Activated T-helper 1 cell treated with anti-CD3 and anti-CD28 coated beads, Interleukin-12 subunit alpha, Interleukin-12 subunit beta, Interleukin-2, Interleukin-4 antibody, amounts not matched to agents 30 ng/mL and 10 ng/mL and 1 ng/mL, durations not matched to agents 14 hours and 24 hours and 36 hours (primary cell): ENCODE measurements around the gene CTSA. TPM values are rescaled to one million over a fixed set of nuclear protein-coding genes. Genes with fewer than 3 reads are reported as not detected.

Experiments
- DNase-seq: peaks from one replicate; pipeline ENCODE4 v3.0.0; 2021; ENCODE audit warnings: low spot score
- H3K27ac Mint-ChIP-seq: one replicate; pipeline ENCODE4 v1.8.0; 2021; ENCODE audit warnings: mild to moderate bottlenecking, mixed read lengths
- H3K27me3 Mint-ChIP-seq: one replicate; pipeline ENCODE4 v1.8.0; 2022; ENCODE audit warnings: mild to moderate bottlenecking, moderate library complexity, mixed read lengths; ENCODE audit not compliant: insufficient read depth
- H3K36me3 Mint-ChIP-seq: one replicate; pipeline ENCODE4 v1.8.0; 2021; ENCODE audit warnings: low read depth, mixed read lengths
- H3K4me1 Mint-ChIP-seq: one replicate; pipeline ENCODE4 v1.8.0; 2021; ENCODE audit warnings: low read depth, mixed read lengths
- H3K4me3 Mint-ChIP-seq: one replicate; pipeline ENCODE4 v1.8.0; 2021; ENCODE audit warnings: mild to moderate bottlenecking, moderate library complexity, mixed read lengths
- H3K9me3 Mint-ChIP-seq: one replicate; pipeline ENCODE4 v1.8.0; 2021; ENCODE audit warnings: mixed read lengths
- intact Hi-C: fragments of 100-400 bp; cut with micrococcal nuclease; formaldehyde crosslinking; loops from one replicate; pipeline ENCODE4 v1.15.1; 2024
- total RNA-seq: library from RNA; stranded (reverse); gene quantifications from 2 replicates; pipeline ENCODE4 v1.2.3, GENCODE V29; 2022

CTSA gene
- total RNA-seq, 1 donor from 2014 or later: 46.9 TPM

- H3K36me3 Mint-ChIP-seq: peaks cover 24% of the 10 kb centered on the region
- no peaks in the 10 kb centered on the region for H3K27me3 Mint-ChIP-seq
- H3K9me3 Mint-ChIP-seq: no peaks in the 10 kb centered on the region
- intact Hi-C loops: loop anchor here (1.0 to 10.0 kb wide), 10 partner anchors 24 to 970 kb away; partner anchors contain the start of genes ACOT8, CTSA, DNTTIP1 and ELMO2
- peak within 1 kb of the TSS; percentile 98 for H3K27ac Mint-ChIP-seq
- H3K4me1 Mint-ChIP-seq: peaks cover 23% of the 10 kb centered on the region
- peak within 1 kb of the TSS; percentile 99 for H3K4me3 Mint-ChIP-seq
- peak; percentile 96 for DNase-seq
These were observed 43.7 kb downstream of the CTSA start, which contains the start of gene PCIF1 for GRCh38 chr20:45934586-45935415. Gene PCIF1, plus strand, starts transcription at chr20:45934683. Its CDS starts 4,317 bp downstream, at chr20:45939000.

GRCh38 chr20:45935416-45936046 is 44.4 kb downstream of the CTSA start:
- H3K4me1 Mint-ChIP-seq: peaks cover 23% of the 10 kb centered on the region
- no peak for DNase-seq
- peaks cover 28% of the 10 kb centered on the region for H3K36me3 Mint-ChIP-seq
- no peaks in the 10 kb centered on the region for H3K27me3 Mint-ChIP-seq
- intact Hi-C loops: loop anchor here (1.0 to 10.0 kb wide), 10 partner anchors 24 to 971 kb away; partner anchors contain the start of genes ACOT8, CTSA, DNTTIP1 and ELMO2
- H3K4me3 Mint-ChIP-seq: peak overlapping the region; percentile 93
- peak overlapping the region; percentile 93 for H3K27ac Mint-ChIP-seq
- H3K9me3 Mint-ChIP-seq: no peaks in the 10 kb centered on the region

DNA sequence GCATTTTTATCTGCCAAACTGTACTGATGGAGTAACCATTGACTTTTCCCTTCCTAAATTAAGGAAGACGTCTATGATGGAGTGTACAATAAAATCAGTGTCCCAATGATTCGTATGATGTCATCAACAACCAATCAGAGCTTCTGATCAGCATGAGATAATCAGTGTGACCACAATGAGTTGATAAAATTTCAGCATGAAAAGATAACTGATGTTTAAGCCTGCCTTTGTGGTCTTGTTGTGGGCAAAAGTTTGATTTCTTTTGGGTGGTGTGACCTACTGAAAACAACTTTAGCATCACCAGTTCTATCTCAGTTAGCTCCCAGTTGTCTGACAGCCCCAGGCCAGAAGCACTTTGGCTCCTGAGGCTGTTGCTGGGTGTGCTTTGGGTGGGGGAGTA is 46.6 kb downstream of the CTSA start:
- H3K4me3 Mint-ChIP-seq: peak overlapping the region; percentile 53
- H3K9me3 Mint-ChIP-seq: no peaks in the 10 kb centered on the region
- H3K4me1 Mint-ChIP-seq: peaks cover 23% of the 10 kb centered on the region
- intact Hi-C loops: loop anchor here (10.0 kb wide), 1 partner anchor 973 kb away; the partner anchor contains the start of genes STK4 and TOMM34
- H3K27ac Mint-ChIP-seq: peak overlapping the region; percentile 59
- H3K36me3 Mint-ChIP-seq: peaks cover 29% of the 10 kb centered on the region
- no peaks in the 10 kb centered on the region for H3K27me3 Mint-ChIP-seq
- no peak for DNase-seq

GRCh38 chr20:45938727-45939438 is 47.7 kb downstream of the CTSA start:
- intact Hi-C loops: loop anchor here (10.0 kb wide), 1 partner anchor 974 kb away; the partner anchor contains the start of genes STK4 and TOMM34
- H3K4me3 Mint-ChIP-seq: no peak overlapping the region
- H3K27ac Mint-ChIP-seq: peak overlapping the region; percentile 59
- peaks cover 15% of the 10 kb centered on the region for H3K4me1 Mint-ChIP-seq
- no peaks in the 10 kb centered on the region for H3K27me3 Mint-ChIP-seq
- DNase-seq: no peak
- no peaks in the 10 kb centered on the region for H3K9me3 Mint-ChIP-seq
- peaks cover 33% of the 10 kb centered on the region for H3K36me3 Mint-ChIP-seq

- intact Hi-C loops: no loop called here
- Mint-ChIP-seq H3K36me3 (peaks cover 44% of the 10 kb centered on the region), H3K9me3 (no peaks in the 10 kb centered on the region), H3K27me3 (no peaks in the 10 kb centered on the region), H3K4me3 (no peak overlapping the region), H3K27ac (no peak overlapping the region), H3K4me1 (peaks cover 27% of the 10 kb centered on the region)
- no peak for DNase-seq
These were observed 48.9 kb downstream of the CTSA start for GRCh38 chr20:45940053-45940452.

DNA sequence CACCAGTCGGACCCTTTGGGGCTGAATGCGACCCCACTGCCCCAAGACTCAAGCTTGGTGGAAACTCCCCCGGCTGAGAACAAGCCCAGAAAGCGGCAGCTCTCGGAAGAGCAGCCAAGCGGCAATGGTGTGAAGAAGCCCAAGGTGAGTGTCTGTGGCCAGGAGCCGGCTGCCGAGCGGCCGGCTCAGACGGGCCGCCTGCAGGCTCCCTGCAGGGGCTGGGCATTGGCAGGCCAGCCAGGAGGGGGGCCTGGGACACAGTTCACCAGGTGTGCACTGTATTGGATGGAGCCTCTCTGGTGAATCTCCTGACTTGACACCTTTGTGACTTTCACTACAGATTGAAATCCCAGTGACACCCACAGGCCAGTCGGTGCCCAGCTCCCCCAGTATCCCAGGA is 49.3 kb downstream of the CTSA start:
- no peaks in the 10 kb centered on the region for H3K27me3 Mint-ChIP-seq
- no peaks in the 10 kb centered on the region for H3K9me3 Mint-ChIP-seq
- H3K4me3 Mint-ChIP-seq: no peak overlapping the region
- intact Hi-C loops: no loop called here
- H3K36me3 Mint-ChIP-seq: peaks cover 47% of the 10 kb centered on the region
- no peak overlapping the region for H3K27ac Mint-ChIP-seq
- no peak for DNase-seq
- H3K4me1 Mint-ChIP-seq: peaks cover 27% of the 10 kb centered on the region

GRCh38 chr20:45943613-45944012 is 52.5 kb downstream of the CTSA start:
- Mint-ChIP-seq H3K9me3 (no peaks in the 10 kb centered on the region), H3K4me3 (no peak overlapping the region), H3K27me3 (no peaks in the 10 kb centered on the region), H3K36me3 (peaks cover 43% of the 10 kb centered on the region), H3K27ac (no peak overlapping the region), H3K4me1 (peaks cover 13% of the 10 kb centered on the region)
- intact Hi-C loops: no loop called here
- DNase-seq: no peak

GRCh38 chr20:45944151-45944964 is 53.2 kb downstream of the CTSA start:
- Mint-ChIP-seq H3K9me3 (no peaks in the 10 kb centered on the region), H3K4me3 (no peak overlapping the region), H3K4me1 (peaks cover 13% of the 10 kb centered on the region), H3K27me3 (no peaks in the 10 kb centered on the region), H3K27ac (peak overlapping the region; percentile 26), H3K36me3 (peaks cover 45% of the 10 kb centered on the region)
- intact Hi-C loops: no loop called here
- no peak for DNase-seq

DNA sequence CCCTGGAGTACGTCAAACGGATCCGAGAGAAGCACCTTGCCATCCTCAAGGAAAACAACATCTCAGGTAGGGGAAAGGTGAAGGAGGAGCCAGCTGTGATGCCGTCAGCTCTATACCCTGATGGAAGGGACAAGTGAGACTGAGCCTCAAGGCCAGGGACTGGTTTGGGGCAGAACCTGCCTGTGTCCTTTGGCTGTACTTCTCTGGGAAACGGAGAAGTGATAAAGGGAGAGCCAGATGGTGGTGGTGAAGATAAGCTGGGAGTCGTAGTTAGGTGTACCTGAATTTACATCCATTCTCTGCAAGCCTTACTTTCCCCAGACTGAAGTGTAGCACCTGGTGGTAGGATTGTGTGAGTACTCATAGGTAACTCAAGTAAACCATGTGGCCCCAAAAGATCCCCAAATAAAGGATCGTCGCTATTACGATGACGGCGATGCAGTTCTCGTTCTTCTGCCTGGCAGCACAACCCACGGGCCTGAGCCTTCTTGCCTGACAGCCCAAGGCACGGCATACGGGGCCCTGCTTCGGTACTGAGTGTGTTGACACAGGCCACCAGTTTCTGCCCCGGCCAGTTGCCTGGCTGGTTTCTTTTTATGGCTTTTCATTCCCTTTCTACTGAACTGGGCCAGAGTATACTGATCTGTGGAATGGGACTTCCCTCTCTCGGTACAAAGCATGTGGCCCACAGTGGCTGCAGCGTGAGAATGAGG is 54.0 kb downstream of the CTSA start:
- Mint-ChIP-seq H3K4me3 (no peak overlapping the region), H3K4me1 (peaks cover 13% of the 10 kb centered on the region), H3K36me3 (peaks cover 40% of the 10 kb centered on the region), H3K9me3 (no peaks in the 10 kb centered on the region), H3K27ac (peak overlapping the region; percentile 5), H3K27me3 (no peaks in the 10 kb centered on the region)
- intact Hi-C loops: no loop called here
- DNase-seq: no peak

DNA sequence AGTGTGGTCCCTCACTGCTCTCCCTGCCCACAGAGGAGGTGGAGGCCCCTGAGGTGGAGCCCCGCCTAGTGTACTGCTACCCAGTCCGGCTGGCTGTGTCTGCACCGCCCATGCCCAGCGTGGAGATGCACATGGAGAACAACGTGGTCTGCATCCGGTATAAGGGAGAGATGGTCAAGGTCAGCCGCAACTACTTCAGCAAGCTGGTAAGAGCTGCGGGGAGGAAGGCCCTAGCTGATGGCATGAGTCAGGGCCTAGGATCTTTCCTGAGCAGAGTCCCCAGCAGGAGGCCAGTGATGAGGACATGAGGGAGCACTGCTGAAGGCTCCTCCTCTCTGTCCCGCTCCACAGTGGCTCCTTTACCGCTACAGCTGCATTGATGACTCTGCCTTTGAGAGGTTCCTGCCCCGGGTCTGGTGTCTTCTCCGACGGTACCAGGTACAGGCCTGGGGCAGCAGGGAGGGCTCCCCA is 54.6 kb downstream of the CTSA start:
- Mint-ChIP-seq H3K36me3 (peaks cover 41% of the 10 kb centered on the region), H3K27me3 (no peaks in the 10 kb centered on the region), H3K4me3 (no peak overlapping the region), H3K4me1 (peaks cover 13% of the 10 kb centered on the region), H3K27ac (peak overlapping the region; percentile 73), H3K9me3 (no peaks in the 10 kb centered on the region)
- DNase-seq: no peak
- intact Hi-C loops: no loop called here

- no peak for DNase-seq
- H3K36me3 Mint-ChIP-seq: peaks cover 41% of the 10 kb centered on the region
- H3K27me3 Mint-ChIP-seq: no peaks in the 10 kb centered on the region
- no peaks in the 10 kb centered on the region for H3K9me3 Mint-ChIP-seq
- peaks cover 13% of the 10 kb centered on the region for H3K4me1 Mint-ChIP-seq
- peak overlapping the region; percentile 73 for H3K27ac Mint-ChIP-seq
- H3K4me3 Mint-ChIP-seq: no peak overlapping the region
- intact Hi-C loops: no loop called here
These were observed 55.2 kb downstream of the CTSA start for GRCh38 chr20:45946149-45946970.
